NCI-H2196 treated with DMSO at 0.1 percent for 48 hours (cell line): ENCODE results near the gene VAPB.

Source experiments
- DNase-seq: peaks from one replicate; lab custom pipeline; 2025; ENCODE audit not compliant: unreplicated experiment; lab: John Stamatoyannopoulos, UW

VAPB gene

DNA sequence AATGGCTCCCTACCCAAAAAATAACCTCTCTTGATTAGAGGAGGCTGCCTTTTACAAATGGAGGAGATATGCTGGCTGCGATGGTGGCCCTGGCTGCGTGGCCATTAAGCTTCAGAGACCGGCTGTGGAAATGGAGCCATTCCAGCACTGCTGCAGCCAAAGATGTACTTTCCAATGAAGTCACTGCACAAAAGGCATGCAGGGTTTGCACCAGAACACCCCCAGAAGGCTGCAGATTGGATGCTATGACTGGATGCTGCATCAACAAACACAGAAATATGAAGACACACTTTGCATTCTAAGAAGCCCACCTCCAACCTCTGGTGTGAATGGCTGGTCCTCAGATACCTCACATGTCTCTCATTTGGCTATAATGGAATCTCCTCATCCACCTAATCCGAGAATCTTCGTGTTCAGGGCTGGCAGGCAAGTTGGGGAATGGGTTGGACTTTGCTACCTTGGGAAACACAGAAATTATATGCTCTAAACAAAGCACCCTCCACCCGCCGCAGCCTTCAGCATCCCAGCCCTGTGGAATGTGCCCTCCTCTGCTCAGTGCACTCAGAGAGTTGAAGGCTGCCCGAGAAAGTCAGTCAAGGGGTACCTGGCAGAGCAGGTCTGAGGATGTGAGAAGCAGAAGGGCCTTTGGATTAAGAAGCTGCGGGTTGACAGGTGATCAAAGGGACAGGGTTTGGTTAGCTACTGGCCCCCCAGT lies 90.9 kb downstream of the VAPB start:
- no peak for DNase-seq

DNA sequence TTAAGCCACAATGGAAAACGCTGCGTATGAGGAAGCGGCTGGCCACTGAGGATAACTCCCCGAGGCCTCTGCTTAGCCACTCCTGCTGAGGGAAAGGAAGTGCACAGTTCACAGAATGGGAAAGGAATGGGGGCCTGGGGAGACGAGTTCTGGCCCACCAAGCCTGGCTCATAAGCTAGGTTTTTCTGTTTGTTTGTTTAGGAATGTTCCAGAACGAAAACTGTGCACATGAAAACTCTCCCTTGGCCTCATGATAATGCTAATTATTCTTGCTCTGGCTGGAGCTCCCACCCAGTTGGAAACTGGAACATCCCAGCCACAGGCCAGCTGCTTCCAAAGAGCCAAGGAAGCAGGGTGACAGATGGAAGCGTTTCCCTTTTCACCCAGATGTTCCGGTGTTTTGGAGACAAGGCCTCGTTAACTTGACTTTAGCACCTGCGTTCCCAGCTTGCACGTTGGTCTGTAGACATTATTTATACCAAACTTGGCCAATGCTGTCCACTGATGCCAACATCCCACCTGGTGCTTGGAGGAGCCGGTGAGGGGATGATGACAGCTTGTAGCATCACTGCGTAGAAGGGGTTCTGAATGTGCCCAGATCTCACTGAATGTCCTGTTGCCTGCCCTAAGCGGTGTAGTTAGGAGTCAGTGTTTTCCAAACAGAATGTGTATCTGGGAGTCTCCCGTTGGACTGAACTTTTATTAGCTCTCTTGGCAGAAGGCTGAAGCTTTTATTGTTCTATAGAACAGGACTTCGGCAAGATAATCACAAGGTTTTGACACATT lies 91.7 kb downstream of the VAPB start:
- no peak for DNase-seq

DNA sequence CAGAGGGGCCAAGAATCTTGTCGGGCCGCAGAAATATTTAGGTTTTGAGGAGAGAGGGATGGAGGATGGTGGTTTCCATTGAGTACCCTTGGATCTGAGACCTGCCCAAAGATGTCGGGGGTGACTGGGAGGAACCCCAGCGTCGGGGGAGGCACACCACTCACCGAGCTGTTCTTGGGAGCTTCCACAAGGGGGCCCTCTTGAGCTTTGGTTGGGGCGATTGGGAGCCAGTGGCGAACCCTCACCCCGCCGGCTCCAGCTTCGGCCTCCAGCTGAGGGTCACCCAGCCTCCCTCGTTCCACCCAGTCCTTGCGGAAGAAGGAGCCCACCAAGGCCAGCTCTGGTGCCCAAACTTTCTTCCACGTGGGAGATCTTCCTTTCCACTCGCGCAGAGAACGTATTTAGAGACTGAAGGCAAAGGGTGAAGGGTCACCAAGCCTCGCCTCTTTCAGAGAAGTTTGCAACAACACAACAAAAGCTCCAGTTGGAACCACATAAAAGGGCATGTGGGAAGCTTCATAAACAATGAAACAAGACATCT lies 92.5 kb downstream of the VAPB start:
- DNase-seq = no peak

DNA sequence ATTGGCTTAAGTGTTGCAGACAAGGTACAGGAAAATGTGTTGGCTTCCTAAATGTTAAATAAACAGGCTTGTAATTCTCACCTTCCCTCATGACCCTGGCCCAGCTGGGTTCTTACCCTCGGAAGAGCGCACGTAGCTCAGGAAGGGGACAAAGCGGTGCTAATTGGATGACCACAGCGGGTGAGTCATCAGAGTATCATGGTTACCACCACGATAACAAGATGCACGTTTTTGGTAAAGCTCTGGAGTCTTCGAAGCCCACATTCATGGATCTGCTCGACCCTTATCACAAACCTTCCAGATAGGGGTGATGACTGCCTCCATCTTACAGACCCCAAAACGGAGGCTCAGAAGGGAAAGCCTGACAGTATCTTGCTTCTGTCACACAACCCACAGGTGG lies 93.4 kb downstream of the VAPB start:
- no peak for DNase-seq

DNA sequence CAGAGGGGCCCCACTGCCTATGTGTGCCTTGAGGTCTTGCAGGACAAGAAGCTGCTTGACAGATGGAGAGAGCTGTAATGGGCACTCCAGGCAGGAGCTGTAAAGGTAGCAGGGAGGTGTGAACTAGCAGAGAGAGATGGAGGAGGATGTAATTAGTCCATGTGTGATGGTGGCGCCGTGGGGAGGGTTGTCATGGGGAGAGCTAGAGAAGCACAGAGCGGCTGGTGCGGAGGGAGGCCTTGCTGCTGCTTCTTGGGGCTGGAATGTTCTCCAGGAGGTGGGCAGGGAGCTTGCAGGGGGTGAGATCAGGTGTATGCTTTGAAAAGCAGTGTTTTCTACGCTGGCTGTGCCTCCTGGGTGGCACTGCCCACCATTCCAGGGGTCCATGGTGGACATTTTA lies 94.0 kb downstream of the VAPB start:
- DNase-seq = no peak

DNA sequence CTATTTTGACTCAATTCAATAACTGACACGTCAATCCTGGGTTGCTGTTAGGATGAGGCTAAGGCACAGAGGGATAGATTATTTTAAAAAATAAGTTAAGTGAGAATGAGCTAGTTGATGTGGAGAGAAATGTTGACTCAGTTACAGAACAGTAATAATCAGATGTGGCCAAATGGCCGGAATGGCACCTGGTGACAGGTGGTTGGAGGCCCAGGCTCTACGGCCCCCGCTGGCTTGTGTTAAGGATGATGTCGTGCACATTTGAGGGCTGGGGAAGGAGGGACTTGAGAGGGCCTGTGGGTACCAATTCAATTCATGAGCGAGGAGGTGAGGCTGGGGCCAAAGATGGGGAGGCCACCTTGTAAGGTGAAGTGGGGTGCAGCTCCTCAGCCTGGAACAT lies 94.4 kb downstream of the VAPB start:
- DNase-seq = no peak

DNA sequence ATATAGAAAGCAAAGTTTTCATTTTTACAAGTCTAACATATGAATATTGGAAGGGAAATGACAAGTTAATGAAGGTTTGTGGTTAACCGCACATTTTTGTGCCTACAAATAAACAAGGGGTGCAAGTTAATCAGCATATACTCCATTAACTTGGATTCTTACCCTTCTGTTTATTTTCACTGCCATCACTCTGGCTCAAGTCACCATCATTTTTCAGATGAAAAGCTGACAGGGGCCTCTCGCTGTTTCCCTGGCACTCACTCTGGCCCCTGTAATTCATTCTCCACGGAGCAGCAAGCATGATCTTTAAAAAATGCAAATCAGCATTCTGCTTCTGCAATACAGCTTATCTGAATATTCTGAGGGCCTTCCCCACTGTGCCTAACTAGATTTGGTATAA lies 96.4 kb downstream of the VAPB start:
- DNase-seq = no peak

DNA sequence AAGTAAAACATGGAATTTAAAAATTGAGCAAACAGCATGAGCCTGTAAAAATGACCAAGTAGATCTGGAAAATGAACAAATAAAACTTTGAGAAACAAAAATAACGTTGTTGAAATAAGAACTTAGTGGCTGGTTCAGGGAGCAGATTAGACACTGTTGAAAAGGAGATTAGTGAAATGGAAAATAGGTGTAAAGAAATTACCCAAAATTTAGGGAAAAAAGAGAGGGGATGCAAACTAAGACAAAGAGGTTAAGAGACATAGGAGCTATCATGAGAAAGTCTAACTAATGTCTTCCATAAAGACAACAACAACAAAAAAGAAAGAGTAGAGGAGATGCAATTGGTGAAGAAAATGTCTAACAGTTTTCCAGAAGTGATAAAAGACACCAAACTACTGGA lies 97.2 kb downstream of the VAPB start:
- no peak for DNase-seq

DNA sequence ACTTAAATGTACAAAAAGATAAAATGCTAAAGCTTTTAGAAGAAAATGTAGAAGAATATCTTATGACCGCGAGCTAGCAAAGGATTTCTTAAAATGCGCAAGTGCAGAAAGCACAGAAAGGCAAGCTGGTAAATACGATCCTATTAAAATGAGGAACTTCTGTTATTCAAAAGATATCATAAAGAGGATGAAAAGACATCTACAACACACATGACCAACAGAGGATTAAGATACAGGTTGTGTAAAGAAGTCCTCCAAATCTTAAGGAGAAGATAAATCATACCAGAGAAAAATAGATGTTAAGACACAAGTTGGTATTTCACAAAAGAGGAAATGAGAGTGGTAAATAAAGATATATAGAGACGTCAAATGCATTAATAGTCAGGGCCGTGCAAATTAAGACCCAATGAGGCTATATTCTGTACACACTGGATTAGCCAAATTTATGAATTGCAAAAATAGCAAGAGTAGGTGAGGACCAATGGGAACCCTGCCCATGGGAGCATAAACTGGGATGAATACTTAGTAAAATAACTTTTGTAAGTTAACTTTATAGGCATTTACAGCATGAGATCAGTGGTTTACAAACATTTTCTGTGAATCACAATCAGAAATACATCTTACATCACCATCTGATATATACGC lies 103.2 kb downstream of the VAPB start:
- no peak for DNase-seq

DNA sequence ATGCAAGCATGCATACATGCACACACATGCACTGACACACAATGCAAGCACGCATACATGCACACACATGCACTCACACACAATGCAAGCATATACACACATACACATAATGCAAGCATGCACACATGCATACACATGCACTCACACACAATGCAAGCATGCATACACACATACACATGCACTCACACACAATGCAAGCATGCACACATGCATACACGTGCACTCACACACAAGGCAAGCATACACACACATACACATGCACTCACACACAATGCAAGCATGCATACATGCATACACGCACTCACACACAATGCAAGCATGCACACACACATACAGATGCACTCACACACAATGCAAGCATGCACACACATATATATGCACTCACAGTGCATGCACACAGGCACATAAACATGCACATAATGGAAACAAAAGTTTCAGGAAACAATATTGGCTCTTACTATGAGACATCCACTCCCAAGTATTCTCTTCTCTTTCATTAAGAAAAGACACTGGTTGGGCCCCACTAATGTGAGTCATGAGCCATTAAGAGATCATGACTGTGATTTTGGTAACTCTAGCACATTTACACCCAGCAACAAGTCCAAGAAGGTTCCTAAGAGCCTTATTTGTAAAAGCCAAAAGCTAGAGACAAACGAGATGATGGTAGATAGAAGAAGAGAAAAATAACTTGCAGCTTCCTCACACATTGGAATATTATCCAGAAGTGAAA lies 103.9 kb downstream of the VAPB start:
- DNase-seq = no peak

DNA sequence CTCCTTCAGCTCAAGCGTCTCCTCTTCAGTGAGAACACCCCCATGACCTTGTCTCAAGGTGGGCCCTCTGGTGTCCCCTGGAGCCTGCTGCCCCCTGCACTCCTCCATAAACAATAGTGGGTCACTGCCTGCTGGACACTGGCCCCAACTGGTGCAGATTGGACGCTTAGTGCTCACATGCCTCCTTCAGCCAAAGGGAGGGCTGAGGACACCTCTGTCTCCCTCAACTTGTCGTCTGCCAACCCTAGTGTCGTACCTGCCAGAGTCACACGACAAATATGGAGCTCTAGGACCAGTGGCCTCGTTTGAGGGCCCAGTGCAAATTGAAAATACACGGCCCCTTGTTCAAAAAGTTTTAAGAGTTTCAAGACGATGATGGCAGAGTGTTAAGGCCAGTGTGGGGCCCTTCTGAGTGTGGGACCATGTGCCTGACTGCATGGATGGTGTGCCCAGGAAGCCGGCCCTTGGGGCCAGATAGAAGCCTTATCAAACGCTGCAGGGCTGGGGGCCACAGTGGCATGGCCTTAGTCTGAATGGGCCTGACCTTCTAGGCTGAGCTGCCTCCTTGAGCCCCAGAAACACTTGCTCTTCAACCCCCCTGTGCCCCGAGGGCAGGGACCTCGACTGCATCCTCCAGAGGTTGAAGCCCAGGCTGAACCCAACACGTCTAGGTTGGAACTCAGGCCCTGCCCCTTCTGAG lies 106.0 kb downstream of the VAPB start:
- no peak for DNase-seq

DNA sequence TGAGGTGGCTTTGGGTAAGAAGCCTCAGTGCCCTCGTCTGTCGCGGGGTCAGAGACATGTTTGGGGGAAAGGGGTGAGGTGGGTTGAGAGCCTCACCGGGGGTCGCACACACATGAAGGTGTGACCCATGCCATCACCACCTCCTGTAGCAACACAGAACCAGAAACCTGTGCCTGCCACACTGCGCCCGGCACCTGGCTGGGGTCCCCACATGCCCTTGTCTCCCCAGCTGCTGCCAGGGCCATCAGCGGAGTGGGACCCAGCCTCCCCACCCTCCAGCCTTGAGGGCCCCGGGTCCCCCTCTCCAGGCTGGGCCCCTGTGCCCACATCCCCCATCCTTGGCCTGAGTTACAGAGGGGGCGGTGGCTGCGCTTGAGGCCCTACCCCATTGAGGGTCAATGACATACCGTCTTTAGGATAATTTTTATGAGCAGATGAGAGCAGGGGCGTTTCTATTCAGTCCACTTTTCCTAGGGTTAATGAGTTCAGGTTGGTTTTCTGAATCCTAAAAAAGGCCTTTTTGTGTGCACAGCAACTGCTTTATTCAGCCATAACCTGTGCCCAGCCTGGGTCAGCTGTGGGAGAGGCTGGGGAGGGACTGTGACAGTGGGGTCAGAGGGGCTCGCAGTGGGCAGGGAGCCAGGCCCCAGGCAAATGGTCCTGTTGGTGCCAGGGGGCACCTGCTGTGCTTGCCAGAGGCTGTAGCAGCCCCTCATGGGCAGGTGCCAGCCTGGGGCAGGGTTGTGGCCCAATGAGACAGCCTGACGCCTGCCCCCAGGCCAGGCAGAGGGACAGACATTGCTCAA lies 106.8 kb downstream of the VAPB start:
- no peak for DNase-seq

DNA sequence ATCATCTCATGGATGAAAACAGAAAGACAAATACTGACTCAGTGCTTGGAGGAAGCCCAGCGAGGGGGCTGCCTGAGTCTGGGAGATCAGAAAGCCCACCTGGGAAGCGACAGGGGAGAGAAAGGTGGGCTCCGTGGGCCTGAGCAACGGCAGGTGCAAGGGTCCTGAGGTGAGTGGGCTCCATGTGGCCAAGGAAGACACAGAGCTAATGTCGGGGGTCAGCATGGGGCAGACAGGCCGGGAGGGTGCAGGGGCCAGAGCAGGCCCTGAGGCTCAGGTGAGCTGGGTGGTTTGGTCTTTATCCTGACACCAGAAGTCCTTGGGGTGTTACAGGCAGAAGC lies 107.4 kb downstream of the VAPB start:
- DNase-seq = no peak

DNA sequence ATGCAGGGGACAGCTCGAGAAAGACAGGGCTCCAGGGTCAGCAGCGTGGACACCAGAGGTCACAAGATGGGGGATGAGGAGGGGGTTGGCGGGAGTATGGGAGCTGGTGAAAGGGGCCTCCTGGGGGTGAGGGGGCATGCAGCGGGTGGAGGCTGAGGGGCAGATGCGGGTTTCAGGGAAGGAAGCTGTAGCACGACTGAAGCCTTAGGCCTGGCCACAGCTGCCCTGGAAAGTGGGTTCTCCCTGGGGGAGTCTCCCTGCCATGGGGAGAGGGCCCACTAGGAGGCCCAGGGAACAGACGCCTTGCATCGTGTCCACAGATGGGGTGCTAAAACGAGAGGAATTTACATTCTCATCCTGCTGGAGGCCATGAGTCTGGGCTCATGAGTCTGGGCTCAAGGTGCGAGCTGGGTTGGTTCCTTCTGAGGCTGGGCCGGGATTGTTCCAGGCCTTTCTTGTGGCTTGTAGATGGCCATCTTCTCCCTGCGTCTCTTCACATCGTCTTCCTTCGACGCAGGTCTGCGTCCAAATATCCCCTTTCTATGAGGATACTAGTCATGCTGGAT lies 108.1 kb downstream of the VAPB start:
- no peak for DNase-seq

DNA sequence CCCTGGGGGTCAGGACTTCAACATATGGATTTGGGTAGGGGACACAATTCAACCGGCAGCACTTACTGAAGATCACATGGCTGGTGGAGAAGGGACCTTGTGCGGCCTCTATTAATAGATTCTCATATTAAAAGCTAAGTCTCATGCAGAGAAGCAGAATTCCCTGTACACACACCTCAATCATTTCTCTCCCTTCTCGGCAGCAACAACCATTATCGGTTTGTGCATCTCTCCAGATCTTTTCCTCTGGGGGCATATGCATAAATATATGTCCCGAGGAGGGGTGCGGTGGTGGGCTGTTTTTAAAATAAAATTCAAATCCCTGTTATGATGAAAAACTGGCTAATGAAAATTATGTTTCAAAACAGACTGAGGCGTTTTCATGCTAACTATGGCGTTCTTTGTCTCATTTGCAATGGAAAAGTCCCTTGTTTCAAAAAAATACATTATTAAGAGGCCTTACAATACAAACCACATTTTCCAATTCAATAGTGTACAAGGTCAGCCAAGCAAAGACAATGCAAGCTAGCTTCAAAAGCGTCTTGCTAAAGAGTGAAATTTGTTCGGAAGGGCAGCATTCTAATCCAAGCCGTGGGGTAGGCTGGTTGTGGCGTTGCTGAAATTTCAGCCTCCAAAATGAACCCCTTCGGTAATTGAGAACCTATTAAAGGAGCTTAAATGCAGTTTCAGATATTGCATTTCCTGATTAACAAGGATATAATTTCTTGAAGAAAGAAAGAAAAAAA lies 108.9 kb downstream of the VAPB start:
- no peak for DNase-seq

DNA sequence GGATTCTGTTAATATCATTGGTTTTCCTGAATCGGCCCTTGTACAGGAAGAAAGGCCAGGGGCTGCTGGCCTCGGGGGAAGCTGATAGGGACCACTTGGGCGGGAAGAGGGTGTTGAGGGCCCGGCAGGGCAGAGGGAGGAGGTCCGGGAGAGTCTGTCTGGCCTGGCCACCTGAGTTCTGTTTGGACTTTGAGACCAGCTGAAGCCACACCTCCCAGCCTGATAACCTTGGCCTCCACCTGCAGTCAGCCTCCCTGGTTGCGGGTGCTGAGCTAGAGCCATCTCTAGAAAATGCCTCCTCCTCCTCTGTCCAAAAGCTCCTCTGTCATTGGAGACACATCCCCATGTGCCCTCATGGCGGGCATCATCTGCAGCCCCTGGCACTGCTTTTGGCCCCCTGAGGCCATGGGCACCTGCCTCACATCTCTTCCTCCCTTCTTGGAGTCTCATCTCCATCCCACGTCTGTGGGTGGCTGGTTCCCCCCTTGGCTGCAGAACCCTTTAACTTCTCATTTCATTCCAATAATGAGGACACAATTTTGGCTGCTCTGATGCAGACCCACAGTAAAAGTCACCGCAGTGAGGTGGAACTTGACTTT lies 109.5 kb downstream of the VAPB start:
- no peak for DNase-seq

DNA sequence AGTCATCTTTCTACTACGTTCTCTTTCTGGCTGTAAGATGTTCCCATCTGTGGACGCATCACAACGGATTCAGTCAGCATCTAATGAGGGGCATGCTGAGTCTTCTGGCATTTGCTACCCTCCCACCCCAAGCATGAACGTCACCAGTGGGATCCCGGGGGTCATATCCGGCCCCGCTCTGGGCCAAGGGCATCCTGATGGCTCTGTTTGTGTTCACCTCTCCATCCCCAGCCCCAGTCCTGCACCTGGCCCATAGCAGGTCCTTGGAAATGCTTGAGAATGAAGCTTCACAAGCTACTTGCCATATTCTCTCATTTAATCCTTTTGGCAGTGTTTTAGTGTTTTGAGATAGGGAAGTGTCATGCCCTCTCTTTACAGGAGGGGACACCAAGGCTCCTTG lies 111.2 kb downstream of the VAPB start:
- DNase-seq = no peak
